Measurements from ENCODE around the gene RTF2. TPM values are rescaled to one million over a fixed set of nuclear protein-coding genes. Genes with fewer than 3 reads are reported as not detected.

Gene RTF2
- total RNA-seq, 1 donor from 2014 or later, result 42.4 TPM

DNA sequence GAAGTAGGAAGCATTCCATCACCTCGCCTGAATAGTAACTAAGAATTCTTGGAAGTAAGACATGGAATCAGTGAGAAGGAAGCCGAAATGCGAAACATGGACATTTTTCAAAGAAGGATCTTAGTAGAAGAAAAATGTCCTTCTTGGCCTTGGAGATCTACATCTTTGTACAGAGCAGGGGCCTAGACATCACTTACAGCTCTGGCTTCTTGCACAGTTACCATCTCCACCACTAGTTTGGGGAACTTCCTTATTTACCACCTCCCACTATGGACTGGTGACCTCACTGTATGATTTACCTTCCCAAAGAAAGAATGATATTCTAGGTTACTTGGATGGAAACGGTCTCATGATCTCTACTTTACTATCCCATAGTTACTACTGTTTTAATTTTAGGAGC, 40.6 kb upstream of the RTF2 start:
- no peaks in the 10 kb centered on the region for H3K79me2 ChIP-seq (ENCODE audit: low read depth)
- peaks cover 42% of the 10 kb centered on the region for H3K27me3 ChIP-seq
- H3K4me3 ChIP-seq, result no peak overlapping the region
- no peaks in the 10 kb centered on the region for H3K36me3 ChIP-seq
- no peak for DNase-seq (ENCODE audit: low spot score)
- H3K9ac ChIP-seq, result no peak overlapping the region
- H3K27ac Mint-ChIP-seq, result no peak overlapping the region
- H3K27ac ChIP-seq, result no peak overlapping the region
- no peaks in the 10 kb centered on the region for H3K9me3 ChIP-seq (ENCODE audit: low read depth)
- no peaks in the 10 kb centered on the region for H3K9me3 Mint-ChIP-seq
- H4K20me1 ChIP-seq (ENCODE audit: low read depth), result no peaks in the 10 kb centered on the region
- H3K4me3 Mint-ChIP-seq, result no peak overlapping the region
- H3K27me3 Mint-ChIP-seq (ENCODE audit: insufficient read depth, low read depth), result no peaks in the 10 kb centered on the region
- no peaks in the 10 kb centered on the region for H3K36me3 Mint-ChIP-seq
- no peak overlapping the region for H2AFZ ChIP-seq (replicated peaks)
- H3K4me2 ChIP-seq, result no peak overlapping the region
- no peaks in the 10 kb centered on the region for H3F3A ChIP-seq (ENCODE audit: low read depth)
- peaks cover 21% of the 10 kb centered on the region for H3K4me1 Mint-ChIP-seq
- no peaks in the 10 kb centered on the region for H3K4me1 ChIP-seq
- TF ChIP-seq, protein P1, sequence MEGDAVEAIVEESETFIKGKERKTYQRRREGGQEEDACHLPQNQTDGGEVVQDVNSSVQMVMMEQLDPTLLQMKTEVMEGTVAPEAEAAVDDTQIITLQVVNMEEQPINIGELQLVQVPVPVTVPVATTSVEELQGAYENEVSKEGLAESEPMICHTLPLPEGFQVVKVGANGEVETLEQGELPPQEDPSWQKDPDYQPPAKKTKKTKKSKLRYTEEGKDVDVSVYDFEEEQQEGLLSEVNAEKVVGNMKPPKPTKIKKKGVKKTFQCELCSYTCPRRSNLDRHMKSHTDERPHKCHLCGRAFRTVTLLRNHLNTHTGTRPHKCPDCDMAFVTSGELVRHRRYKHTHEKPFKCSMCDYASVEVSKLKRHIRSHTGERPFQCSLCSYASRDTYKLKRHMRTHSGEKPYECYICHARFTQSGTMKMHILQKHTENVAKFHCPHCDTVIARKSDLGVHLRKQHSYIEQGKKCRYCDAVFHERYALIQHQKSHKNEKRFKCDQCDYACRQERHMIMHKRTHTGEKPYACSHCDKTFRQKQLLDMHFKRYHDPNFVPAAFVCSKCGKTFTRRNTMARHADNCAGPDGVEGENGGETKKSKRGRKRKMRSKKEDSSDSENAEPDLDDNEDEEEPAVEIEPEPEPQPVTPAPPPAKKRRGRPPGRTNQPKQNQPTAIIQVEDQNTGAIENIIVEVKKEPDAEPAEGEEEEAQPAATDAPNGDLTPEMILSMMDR (IDR thresholded peaks at IDR 0.05), result no peak
- TF ChIP-seq EZH2 (IDR thresholded peaks at IDR 0.05) (no peak), EZH2phosphoT487 (IDR thresholded peaks at IDR 0.05) (no peak)

DNA sequence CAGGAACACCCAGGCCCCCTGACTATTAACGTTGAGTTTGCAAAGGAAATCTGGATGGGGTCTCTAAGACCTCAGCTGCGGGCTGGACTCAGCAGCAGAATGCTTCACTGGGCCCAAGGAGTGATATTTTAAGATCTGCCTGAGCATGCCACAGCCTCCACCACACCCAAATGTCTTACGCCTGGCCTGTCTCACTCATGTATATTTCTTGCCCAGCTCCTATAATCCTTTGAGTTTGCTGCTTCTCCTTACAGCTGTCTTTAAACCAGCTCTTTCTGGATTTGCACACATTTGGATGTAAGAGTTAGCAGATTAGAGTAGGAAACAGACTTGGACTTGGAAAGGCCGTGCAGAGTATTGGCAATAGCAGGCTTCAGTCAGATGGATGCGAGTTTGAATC, 40.0 kb upstream of the RTF2 start:
- Mint-ChIP-seq H3K9me3 (no peaks in the 10 kb centered on the region), H3K27ac (no peak overlapping the region), H3K36me3 (no peaks in the 10 kb centered on the region), H3K4me3 (no peak overlapping the region), H3K27me3 (ENCODE audit: insufficient read depth, low read depth) (no peaks in the 10 kb centered on the region), H3K4me1 (peaks cover 21% of the 10 kb centered on the region)
- Histone ChIP-seq H3K36me3 (no peaks in the 10 kb centered on the region), H3K27ac (no peak overlapping the region), H3K9me3 (ENCODE audit: low read depth) (no peaks in the 10 kb centered on the region), H3K4me2 (no peak overlapping the region), H3F3A (ENCODE audit: low read depth) (no peaks in the 10 kb centered on the region), H3K79me2 (ENCODE audit: low read depth) (no peaks in the 10 kb centered on the region), H3K4me3 (no peak overlapping the region), H3K4me1 (no peaks in the 10 kb centered on the region), H3K9ac (no peak overlapping the region), H4K20me1 (ENCODE audit: low read depth) (no peaks in the 10 kb centered on the region), H2AFZ (replicated peaks) (no peak overlapping the region), H3K27me3 (peaks cover 37% of the 10 kb centered on the region)
- no peak for TF ChIP-seq EZH2 (IDR thresholded peaks at IDR 0.05)
- DNase-seq (ENCODE audit: low spot score), result no peak

DNA sequence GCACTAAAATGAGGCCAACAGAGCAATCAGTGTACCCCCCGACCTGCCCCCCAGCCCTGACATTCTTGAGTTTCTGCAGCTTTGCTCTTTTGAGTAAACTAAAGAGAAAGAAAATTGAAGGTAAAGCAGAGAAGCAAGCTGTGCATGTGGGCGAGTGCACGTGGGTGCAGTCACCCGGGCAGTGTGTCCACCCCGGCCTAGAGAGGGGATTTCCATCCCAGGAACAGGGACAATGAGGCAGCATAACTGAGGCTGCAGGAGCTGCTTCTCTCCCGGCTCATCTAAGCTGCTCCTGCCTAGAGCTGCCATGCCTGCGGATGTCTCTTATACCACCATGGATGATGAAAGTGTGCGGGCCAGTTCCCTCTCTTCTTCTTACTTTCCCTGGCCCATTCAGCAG, 39.5 kb upstream of the RTF2 start:
- H3K4me2 ChIP-seq, result no peak overlapping the region
- Mint-ChIP-seq H3K4me1 (peaks cover 25% of the 10 kb centered on the region), H3K4me3 (no peak overlapping the region), H3K9me3 (no peaks in the 10 kb centered on the region), H3K36me3 (no peaks in the 10 kb centered on the region), H3K27me3 (ENCODE audit: insufficient read depth, low read depth) (no peaks in the 10 kb centered on the region), H3K27ac (no peak overlapping the region)
- no peak for DNase-seq (ENCODE audit: low spot score)
- H3K36me3 ChIP-seq, result no peaks in the 10 kb centered on the region
- no peaks in the 10 kb centered on the region for H4K20me1 ChIP-seq (ENCODE audit: low read depth)
- H3K27me3 ChIP-seq, result peaks cover 33% of the 10 kb centered on the region
- H3K27ac ChIP-seq, result no peak overlapping the region
- H3K9me3 ChIP-seq (ENCODE audit: low read depth), result no peaks in the 10 kb centered on the region
- H3K4me1 ChIP-seq, result no peaks in the 10 kb centered on the region
- no peak overlapping the region for H3K4me3 ChIP-seq
- no peaks in the 10 kb centered on the region for H3F3A ChIP-seq (ENCODE audit: low read depth)
- TF ChIP-seq EZH2phosphoT487 (IDR thresholded peaks at IDR 0.05), result no peak
- no peak for TF ChIP-seq EZH2 (IDR thresholded peaks at IDR 0.05)
- TF ChIP-seq, protein P1 (IDR thresholded peaks at IDR 0.05), result no peak
- no peak overlapping the region for H2AFZ ChIP-seq (replicated peaks)
- no peak overlapping the region for H3K9ac ChIP-seq
- no peaks in the 10 kb centered on the region for H3K79me2 ChIP-seq (ENCODE audit: low read depth)

DNA sequence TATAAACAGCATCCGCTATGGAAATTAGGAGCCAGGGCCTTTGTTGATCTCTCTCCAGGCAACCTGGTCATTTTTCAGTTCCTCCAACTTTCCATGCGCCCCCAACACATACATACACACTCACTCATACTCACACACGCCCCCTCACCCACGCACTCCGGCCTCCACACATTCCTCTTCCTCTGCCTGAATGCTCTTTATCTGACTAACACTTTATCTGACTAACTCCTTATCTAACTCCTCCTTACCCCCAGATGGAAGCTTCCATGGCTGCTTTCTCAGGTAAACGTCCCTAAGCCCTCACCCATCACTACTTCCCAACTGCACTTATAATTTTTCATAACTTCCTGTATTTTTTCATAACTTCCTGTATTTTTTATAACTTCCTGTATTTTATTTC, 38.9 kb upstream of the RTF2 start:
- peaks cover 29% of the 10 kb centered on the region for H3K4me1 Mint-ChIP-seq
- no peak for DNase-seq (ENCODE audit: low spot score)
- H3K9me3 ChIP-seq (ENCODE audit: low read depth), result no peaks in the 10 kb centered on the region
- no peaks in the 10 kb centered on the region for H3K9me3 Mint-ChIP-seq
- H2AFZ ChIP-seq (replicated peaks), result no peak overlapping the region
- H3K27ac Mint-ChIP-seq, result no peak overlapping the region
- no peak overlapping the region for H3K4me2 ChIP-seq
- H3K27me3 Mint-ChIP-seq (ENCODE audit: insufficient read depth, low read depth), result no peaks in the 10 kb centered on the region
- H3K27ac ChIP-seq, result no peak overlapping the region
- no peaks in the 10 kb centered on the region for H3F3A ChIP-seq (ENCODE audit: low read depth)
- no peak overlapping the region for H3K4me3 ChIP-seq
- H4K20me1 ChIP-seq (ENCODE audit: low read depth), result no peaks in the 10 kb centered on the region
- no peaks in the 10 kb centered on the region for H3K36me3 Mint-ChIP-seq
- H3K4me1 ChIP-seq, result no peaks in the 10 kb centered on the region
- TF ChIP-seq, protein P1 (IDR thresholded peaks at IDR 0.05), result no peak
- TF ChIP-seq EZH2phosphoT487 (IDR thresholded peaks at IDR 0.05) (no peak), EZH2 (IDR thresholded peaks at IDR 0.05) (no peak)
- H3K27me3 ChIP-seq, result peaks cover 29% of the 10 kb centered on the region
- no peaks in the 10 kb centered on the region for H3K79me2 ChIP-seq (ENCODE audit: low read depth)
- no peak overlapping the region for H3K4me3 Mint-ChIP-seq
- H3K36me3 ChIP-seq, result no peaks in the 10 kb centered on the region
- no peak overlapping the region for H3K9ac ChIP-seq
